Superior temporal gyrus (tissue), 1 donor: ENCODE measurements around the gene AP3B2.
A peak's percentile ranks its signal among the peaks of the same experiment; 100 is the strongest.
"Not testable (repeated sequence)": the region's sequence is repeated elsewhere in the genome, so short reads cannot be mapped to it uniquely, and the experiment has no call there.

Source experiments
- DNase-seq: peaks from one replicate; pipeline ENCODE4 v3.0.0-alpha.2; 2016; ENCODE audit errors: extremely low spot score

AP3B2 gene

GRCh38 chr15:82709421-82710207, at the start of gene AP3B2:
Gene AP3B2, minus strand, starts transcription at chr15:82709875. Its CDS starts 169 bp downstream, at chr15:82709706.
- DNase-seq = peak; percentile 68

- no peak for DNase-seq
Observed at GRCh38 chr15:82751308-82751707, 41.6 kb upstream of the AP3B2 start.

- no peak for DNase-seq
Observed at GRCh38 chr15:82750831-82751180, 41.1 kb upstream of the AP3B2 start.

- peak; percentile 99 for DNase-seq
Observed at GRCh38 chr15:82749951-82750830, 40.5 kb upstream of the AP3B2 start.

GRCh38 chr15:82748315-82748714, 38.6 kb upstream of the AP3B2 start:
- DNase-seq = no peak

- DNase-seq = no peak
Observed at GRCh38 chr15:82743810-82744209, 34.1 kb upstream of the AP3B2 start.

GRCh38 chr15:82742134-82742533, 32.5 kb upstream of the AP3B2 start:
- DNase-seq = no peak

GRCh38 chr15:82739086-82739485, 29.4 kb upstream of the AP3B2 start:
- no peak for DNase-seq

GRCh38 chr15:82737975-82738374, 28.3 kb upstream of the AP3B2 start:
- DNase-seq = no peak

- DNase-seq = no peak
Observed at GRCh38 chr15:82731527-82731926, 21.9 kb upstream of the AP3B2 start.

GRCh38 chr15:82730022-82730530, 20.4 kb upstream of the AP3B2 start:
- DNase-seq = no peak

- no peak for DNase-seq
Observed at GRCh38 chr15:82726816-82727215, 17.1 kb upstream of the AP3B2 start.

- DNase-seq = no peak
Observed at GRCh38 chr15:82715003-82715402, 5.3 kb upstream of the AP3B2 start.

GRCh38 chr15:82714016-82714415, 4.3 kb upstream of the AP3B2 start:
- DNase-seq = no peak

- DNase-seq = no peak
Observed at GRCh38 chr15:82712036-82712435, 2.4 kb upstream of the AP3B2 start.

- no peak for DNase-seq
Observed at GRCh38 chr15:82710926-82711490, 1.3 kb upstream of the AP3B2 start.

GRCh38 chr15:82710208-82710555, 507 bp upstream of the AP3B2 start:
- no peak for DNase-seq

- no peak for DNase-seq
Observed at GRCh38 chr15:82709081-82709420, 624 bp downstream of the AP3B2 start.

- not testable (repeated sequence) for DNase-seq
Observed at GRCh38 chr15:82705856-82706255, 3.8 kb downstream of the AP3B2 start.

- DNase-seq = no peak
Observed at GRCh38 chr15:82699726-82700125, 9.9 kb downstream of the AP3B2 start.

- no peak for DNase-seq
Observed at GRCh38 chr15:82698711-82699345, 10.8 kb downstream of the AP3B2 start.

- DNase-seq = no peak
Observed at GRCh38 chr15:82697735-82698407, 11.8 kb downstream of the AP3B2 start.
